Fibroblast of lung (primary cell): ENCODE data around the gene ZMAT5. TPM values are rescaled to one million over a fixed set of nuclear protein-coding genes. Genes with fewer than 3 reads are reported as not detected.

Source experiments
- DNase-seq, 2 donors: peaks; one replicate each; pipeline versions ENCODE4 v3.0.0 to v3.0.0-alpha.2; 2010; ENCODE audit warnings: low read depth in 2 of 2
- H2AFZ ChIP-seq: 2 replicates; pipeline ENCODE4 v1.5.1; 2012; ENCODE audit warnings: low read length, control low read depth, inconsistent platforms
- H3K27ac ChIP-seq: 2 replicates; pipeline ENCODE4 v1.5.1; 2011; ENCODE audit warnings: low read length, control low read depth; ENCODE audit not compliant: insufficient read depth
- H3K27me3 ChIP-seq: 2 replicates; pipeline ENCODE4 v1.5.1; 2011; ENCODE audit warnings: mild to moderate bottlenecking, low read length; ENCODE audit not compliant: control insufficient read depth, insufficient read depth
- H3K36me3 ChIP-seq: 2 replicates; pipeline ENCODE4 v1.5.1; 2011; ENCODE audit warnings: low read length; ENCODE audit not compliant: control insufficient read depth, insufficient read depth
- H3K4me1 ChIP-seq: 2 replicates; pipeline ENCODE4 v1.5.1; 2011; ENCODE audit warnings: low read length; ENCODE audit not compliant: control insufficient read depth, insufficient read depth; ENCODE audit errors: extremely low read depth
- H3K4me2 ChIP-seq: 2 replicates; pipeline ENCODE4 v1.5.1; 2011; ENCODE audit warnings: low read length, control low read depth; ENCODE audit not compliant: insufficient read depth; ENCODE audit errors: extremely low read depth
- H3K4me3 ChIP-seq, 4 experiments: fragments of 200-600 bp in 1 of 4; sonication (generic) in 1 of 4; replicated peaks in 1 of 4; 2 replicates each; pipeline ENCODE4 v1.5.1; 2011 to 2016; ENCODE audit warnings: low read length in 4 of 4, low read depth in 3 of 4, mild to moderate bottlenecking in 3 of 4, control low read depth in 2 of 4, inconsistent platforms in 1 of 4, mixed read lengths in 1 of 4; ENCODE audit not compliant: insufficient read depth in 1 of 4; ENCODE audit errors: control extremely low read depth in 1 of 4
- H3K79me2 ChIP-seq: 2 replicates; pipeline ENCODE4 v1.5.1; 2012; ENCODE audit warnings: mild to moderate bottlenecking, low read length, inconsistent platforms; ENCODE audit not compliant: control insufficient read depth, insufficient read depth
- H3K9ac ChIP-seq: 2 replicates; pipeline ENCODE4 v1.5.1; 2011; ENCODE audit warnings: mild to moderate bottlenecking, low read length, control low read depth; ENCODE audit not compliant: insufficient read depth
- H3K9me3 ChIP-seq: 2 replicates; pipeline ENCODE4 v1.5.1; 2012; ENCODE audit warnings: low read depth, low read length; ENCODE audit not compliant: control insufficient read depth, insufficient read depth
- H4K20me1 ChIP-seq: 2 replicates; pipeline ENCODE4 v1.5.1; 2011; ENCODE audit warnings: low read length; ENCODE audit not compliant: control insufficient read depth, insufficient read depth; ENCODE audit errors: extremely low read depth
- CTCF ChIP-seq, 2 donors: IDR thresholded peaks in 1 of 2; conservative IDR thresholded peaks in 1 of 2; 1 replicate in 1 of 2; 2 replicates in 1 of 2; pipeline ENCODE4 v1.5.1; 2011 to 2012; ENCODE audit warnings: low read length in 2 of 2, control low read depth in 1 of 2, inconsistent platforms in 1 of 2, low read depth in 1 of 2, mild to moderate bottlenecking in 1 of 2
- EZH2 ChIP-seq: IDR thresholded peaks from 2 replicates; pipeline ENCODE4 v1.5.1; 2012; ENCODE audit warnings: low read length, control low read depth, mild to moderate bottlenecking; ENCODE audit errors: missing control alignments
- polyA plus RNA-seq, 2 donors: library from polyadenylated mRNA; depleted of rRNA in 1 of 2; stranded (reverse) in 1 of 2; unstranded in 1 of 2; fragments of >200 nt; gene quantifications; 2 replicates each; pipeline ENCODE4 v1.2.1, GENCODE V29; 2011 to 2012; ENCODE audit warnings: missing spikeins in 1 of 2
- total RNA-seq: library from RNA; depleted of rRNA; stranded (reverse); fragments of >200 nt; gene quantifications from 2 replicates; pipeline ENCODE4 v1.2.1, GENCODE V29; 2014

The ZMAT5 gene
- total and polyA plus RNA-seq, 2 donors (not counting 1 experiment from before 2014, with no cell fraction given), result 13.4 to 21.6 TPM

GRCh38 chr22:29693671-29694070, 73.1 kb downstream of the ZMAT5 start:
- Histone ChIP-seq H3K27ac (no peak overlapping the region), H3K79me2 (no peaks in the 10 kb centered on the region), H4K20me1 (no peaks in the 10 kb centered on the region), H3K4me1 (no peaks in the 10 kb centered on the region), H3K9ac (no peak overlapping the region), H3K27me3 (no peaks in the 10 kb centered on the region), H3K4me2 (no peak overlapping the region), H3K4me3 (no peak overlapping the region), H3K9me3 (no peaks in the 10 kb centered on the region), H2AFZ (no peak overlapping the region), H3K36me3 (peaks cover 14% of the 10 kb centered on the region)
- TF ChIP-seq CTCF (conservative IDR thresholded peaks at IDR 0.05 in 1 of 2, IDR thresholded peaks at IDR 0.05 in 1 of 2; ENCODE audit: low read depth in 1 of 2, low read length in 2 of 2), result no peak
- TF ChIP-seq EZH2, result no peak
- DNase-seq, result no peak

GRCh38 chr22:29693161-29693560, 73.6 kb downstream of the ZMAT5 start:
- Histone ChIP-seq H4K20me1 (no peaks in the 10 kb centered on the region), H3K27ac (no peak overlapping the region), H3K36me3 (peaks cover 14% of the 10 kb centered on the region), H3K4me2 (no peak overlapping the region), H3K4me1 (no peaks in the 10 kb centered on the region), H2AFZ (no peak overlapping the region), H3K27me3 (no peaks in the 10 kb centered on the region), H3K79me2 (no peaks in the 10 kb centered on the region), H3K4me3 (no peak overlapping the region), H3K9ac (no peak overlapping the region), H3K9me3 (no peaks in the 10 kb centered on the region)
- TF ChIP-seq EZH2, result no peak
- TF ChIP-seq CTCF (conservative IDR thresholded peaks at IDR 0.05 in 1 of 2, IDR thresholded peaks at IDR 0.05 in 1 of 2; ENCODE audit: low read depth in 1 of 2, low read length in 2 of 2), result no peak
- no peak for DNase-seq

- no peak for DNase-seq
- TF ChIP-seq CTCF (conservative IDR thresholded peaks at IDR 0.05 in 1 of 2, IDR thresholded peaks at IDR 0.05 in 1 of 2; ENCODE audit: low read depth in 1 of 2, low read length in 2 of 2), result no peak
- TF ChIP-seq EZH2, result no peak
- H3K4me1 ChIP-seq, result no peaks in the 10 kb centered on the region
Observed at GRCh38 chr22:29692327-29692640, 74.5 kb downstream of the ZMAT5 start.

More at GRCh38 chr22:29692327-29692640, 74.5 kb downstream of the ZMAT5 start:
- H3K36me3 ChIP-seq, result peaks cover 10% of the 10 kb centered on the region
- H2AFZ ChIP-seq, result no peak overlapping the region
- no peak overlapping the region for H3K4me2 ChIP-seq
- no peaks in the 10 kb centered on the region for H4K20me1 ChIP-seq
- no peaks in the 10 kb centered on the region for H3K27me3 ChIP-seq
- no peak overlapping the region for H3K9ac ChIP-seq
- no peak overlapping the region for H3K4me3 ChIP-seq
- no peaks in the 10 kb centered on the region for H3K9me3 ChIP-seq
- no peak overlapping the region for H3K27ac ChIP-seq
- no peaks in the 10 kb centered on the region for H3K79me2 ChIP-seq
